Lower lobe of right lung (tissue), 2 donors: ENCODE results near the gene LASP1NB.

Experiments
- ATAC-seq, 2 donors: fragments of 200-7000 bp; cut with Tn5 transposase; one replicate each; pipeline ENCODE4 v1.9.1; 2020 to 2022; ENCODE audit warnings: mild to moderate bottlenecking in 2 of 2, moderate library complexity in 2 of 2
- DNase-seq: peaks from one replicate; pipeline ENCODE4 v3.0.0-alpha.2; 2020
- H3K27ac ChIP-seq: fragments of 200-600 bp; one replicate; pipeline ENCODE4 v1.8.0; 2022
- H3K27me3 ChIP-seq: fragments of 200-600 bp; one replicate; pipeline ENCODE4 v1.8.0; 2022; ENCODE audit warnings: low read depth
- H3K36me3 ChIP-seq: fragments of 200-600 bp; one replicate; pipeline ENCODE4 v1.8.0; 2022; ENCODE audit warnings: mild to moderate bottlenecking
- H3K4me1 ChIP-seq: fragments of 200-600 bp; one replicate; pipeline ENCODE4 v1.8.0; 2022
- H3K4me3 ChIP-seq: fragments of 200-600 bp; one replicate; pipeline ENCODE4 v1.8.0; 2022; ENCODE audit warnings: mild to moderate bottlenecking
- H3K9me3 ChIP-seq: fragments of 200-600 bp; one replicate; pipeline ENCODE4 v1.8.0; 2022
- intact Hi-C: fragments of 100-400 bp; cut with DNase I; formaldehyde crosslinking; loops from one replicate; pipeline ENCODE4 v1.11.0; 2022
- TF ChIP-seq, protein P1 (sequence below): fragments of 200-600 bp; IDR thresholded peaks from one replicate; pipeline ENCODE4 v1.8.0; 2022; ENCODE audit warnings: antibody characterized with exemption, mild to moderate bottlenecking
- donor health status: DM: no; HTN: yes; CAD: no; lungs with severe emphysema.

LASP1NB gene

DNA sequence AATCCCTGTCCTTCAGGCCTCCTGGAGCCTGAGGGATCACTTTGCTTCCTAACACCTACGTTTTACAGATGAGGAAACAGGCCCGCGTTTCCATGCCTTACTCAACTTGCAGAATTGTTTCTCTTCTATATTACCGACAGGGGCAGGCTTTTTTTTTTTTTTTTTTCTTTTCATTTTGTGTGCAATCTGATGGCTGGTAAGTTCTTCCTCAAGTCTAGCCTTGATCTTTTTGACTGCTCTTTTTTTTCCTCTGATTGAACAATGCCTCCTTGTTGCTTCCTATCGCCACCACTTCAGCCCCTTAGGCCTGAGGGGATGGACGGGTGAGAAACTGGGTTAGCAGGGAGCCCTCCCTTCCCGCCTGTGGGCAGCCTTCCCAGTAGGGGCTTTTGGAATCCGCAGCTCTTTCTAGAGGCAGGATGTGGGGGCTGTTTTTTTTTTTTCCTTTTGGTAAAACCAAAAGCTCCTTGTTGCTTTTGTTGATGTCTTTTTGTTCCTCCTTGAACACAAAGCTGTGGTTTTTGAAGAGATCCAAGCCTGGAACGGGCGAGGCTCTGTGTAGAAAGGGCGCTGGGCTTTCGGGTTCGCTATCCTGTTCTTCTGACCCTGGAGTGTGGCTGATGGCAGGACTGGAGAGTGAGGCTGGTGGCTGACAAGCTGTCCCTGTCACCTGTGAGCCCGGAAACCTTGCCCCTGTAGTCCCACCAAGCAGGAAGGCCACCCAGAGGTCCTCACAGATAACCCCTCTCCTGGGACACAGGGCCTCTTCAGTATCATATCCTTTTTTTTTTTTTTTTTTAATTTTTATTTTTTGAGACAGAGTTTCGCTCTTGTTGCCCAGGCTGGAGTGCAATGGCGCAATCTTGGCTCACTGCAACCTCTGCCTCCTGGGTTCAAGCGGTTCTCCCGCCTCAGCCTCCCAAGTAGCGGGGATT lies 41.6 kb upstream of the LASP1NB start:
- no peaks in the 10 kb centered on the region for H3K27me3 ChIP-seq
- peak overlapping the region; percentile 2 for H3K4me3 ChIP-seq
- no peaks in the 10 kb centered on the region for H3K9me3 ChIP-seq
- H3K4me1 ChIP-seq, result peaks cover 94% of the 10 kb centered on the region
- TF ChIP-seq, protein P1, sequence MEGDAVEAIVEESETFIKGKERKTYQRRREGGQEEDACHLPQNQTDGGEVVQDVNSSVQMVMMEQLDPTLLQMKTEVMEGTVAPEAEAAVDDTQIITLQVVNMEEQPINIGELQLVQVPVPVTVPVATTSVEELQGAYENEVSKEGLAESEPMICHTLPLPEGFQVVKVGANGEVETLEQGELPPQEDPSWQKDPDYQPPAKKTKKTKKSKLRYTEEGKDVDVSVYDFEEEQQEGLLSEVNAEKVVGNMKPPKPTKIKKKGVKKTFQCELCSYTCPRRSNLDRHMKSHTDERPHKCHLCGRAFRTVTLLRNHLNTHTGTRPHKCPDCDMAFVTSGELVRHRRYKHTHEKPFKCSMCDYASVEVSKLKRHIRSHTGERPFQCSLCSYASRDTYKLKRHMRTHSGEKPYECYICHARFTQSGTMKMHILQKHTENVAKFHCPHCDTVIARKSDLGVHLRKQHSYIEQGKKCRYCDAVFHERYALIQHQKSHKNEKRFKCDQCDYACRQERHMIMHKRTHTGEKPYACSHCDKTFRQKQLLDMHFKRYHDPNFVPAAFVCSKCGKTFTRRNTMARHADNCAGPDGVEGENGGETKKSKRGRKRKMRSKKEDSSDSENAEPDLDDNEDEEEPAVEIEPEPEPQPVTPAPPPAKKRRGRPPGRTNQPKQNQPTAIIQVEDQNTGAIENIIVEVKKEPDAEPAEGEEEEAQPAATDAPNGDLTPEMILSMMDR, result peak; percentile 22
- intact Hi-C loops, result no loop called here
- ATAC-seq (no peak), DNase-seq (no peak)
- H3K36me3 ChIP-seq, result peaks cover 73% of the 10 kb centered on the region
- peak overlapping the region; percentile 77 for H3K27ac ChIP-seq

DNA sequence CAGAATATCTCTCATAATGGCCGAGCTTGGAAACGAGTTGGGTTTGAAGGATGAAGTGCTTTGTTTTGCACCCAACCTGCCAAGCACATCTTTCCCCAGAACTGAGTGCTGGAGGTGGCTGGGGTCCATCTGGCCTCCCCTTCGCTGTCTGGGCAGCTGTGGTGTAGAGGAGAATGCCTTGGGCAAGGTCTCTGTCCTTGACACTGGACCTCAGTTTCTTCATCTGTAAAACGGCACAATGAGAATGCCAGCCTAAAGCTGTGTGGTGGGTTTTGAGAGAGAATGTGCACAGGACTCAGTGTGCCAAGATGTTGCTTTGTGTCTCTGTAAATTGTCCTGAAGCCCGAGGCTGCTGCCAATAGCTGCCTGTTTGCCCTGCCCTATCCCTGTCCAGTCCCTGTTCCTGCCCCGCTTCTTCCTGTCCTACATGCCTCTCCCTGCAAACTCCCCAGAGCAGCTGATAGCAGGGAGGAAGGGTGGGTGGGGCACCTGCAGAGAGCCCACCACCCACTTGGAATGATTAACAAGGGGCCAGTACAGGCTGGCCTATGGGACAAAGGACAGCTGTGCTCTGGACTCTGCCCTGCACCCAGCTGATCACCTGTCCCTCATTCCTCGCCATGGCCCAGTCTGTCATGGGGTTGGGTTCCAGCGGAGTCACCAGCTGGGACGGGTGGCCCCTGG lies 40.2 kb upstream of the LASP1NB start:
- no peaks in the 10 kb centered on the region for H3K9me3 ChIP-seq
- no peaks in the 10 kb centered on the region for H3K27me3 ChIP-seq
- intact Hi-C loops, result no loop called here
- no peak overlapping the region for H3K4me3 ChIP-seq
- TF ChIP-seq, protein P1, result no peak
- peaks cover 81% of the 10 kb centered on the region for H3K4me1 ChIP-seq
- peaks cover 71% of the 10 kb centered on the region for H3K36me3 ChIP-seq
- no peak for ATAC-seq
- no peak for DNase-seq
- peak overlapping the region; percentile 11 for H3K27ac ChIP-seq

DNA sequence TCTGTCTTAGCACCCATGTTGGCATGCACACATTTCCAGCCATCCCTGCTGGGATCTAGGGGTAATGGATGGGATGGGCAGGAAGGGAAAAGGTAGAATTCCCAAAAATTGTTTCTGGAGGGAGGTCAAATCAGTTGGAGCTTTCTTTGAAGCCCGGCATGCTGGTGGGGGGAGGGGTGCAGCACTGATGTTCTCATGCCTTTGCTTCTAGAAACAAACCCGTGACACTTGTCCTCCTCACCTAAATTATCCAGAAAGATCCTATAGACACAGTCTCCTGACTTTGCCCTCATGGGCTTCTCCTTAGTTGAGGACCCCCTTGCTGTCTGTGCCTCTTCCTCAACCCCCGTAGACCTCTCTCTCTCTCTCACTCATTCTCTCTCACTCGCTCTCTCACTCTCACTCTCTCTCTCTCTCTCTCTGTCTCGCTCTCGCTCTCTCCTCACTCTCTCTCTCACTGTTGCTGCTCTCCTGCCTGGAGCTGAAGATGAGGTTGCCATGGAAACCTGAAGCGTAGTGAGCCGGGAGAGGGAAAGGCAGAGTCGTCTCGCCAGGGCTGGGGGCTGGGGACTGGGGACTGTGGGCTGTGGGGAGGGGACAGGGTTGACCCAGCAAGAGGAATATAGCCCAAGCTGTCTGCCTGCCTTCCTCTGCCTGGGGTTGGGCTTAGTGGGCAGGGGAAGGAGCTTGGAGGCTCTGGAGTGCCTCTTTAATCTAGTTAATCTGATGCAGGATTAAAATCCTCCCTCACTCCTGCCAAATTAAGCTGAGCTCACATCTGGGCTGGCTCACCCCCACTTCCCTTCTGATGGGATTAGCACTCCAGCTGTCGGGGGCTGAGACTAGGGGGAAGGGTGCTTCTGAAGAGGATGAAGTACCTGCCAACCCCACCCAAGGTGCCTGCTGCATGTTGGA lies 39.4 kb upstream of the LASP1NB start:
- intact Hi-C loops, result no loop called here
- no peak for DNase-seq

DNA sequence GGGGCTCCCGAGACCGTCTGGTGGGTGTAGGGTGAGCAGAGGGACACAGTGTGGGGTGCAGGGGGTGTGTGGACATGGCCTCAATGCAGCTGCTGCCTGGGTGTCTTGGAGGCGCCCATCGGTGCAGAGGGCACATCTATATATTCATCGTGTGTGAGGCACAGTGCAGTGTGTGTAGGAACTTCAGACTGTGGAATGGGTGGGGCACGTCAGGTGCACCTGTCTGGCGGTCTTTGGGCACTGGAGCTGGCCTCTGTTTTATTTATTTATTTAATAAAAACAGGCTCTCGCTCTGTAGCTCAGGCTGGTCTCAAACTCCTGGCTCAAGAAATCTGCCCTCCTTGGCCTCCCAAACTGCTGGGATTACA lies 38.8 kb upstream of the LASP1NB start:
- peaks cover 68% of the 10 kb centered on the region for H3K4me1 ChIP-seq
- ATAC-seq, result no peak
- TF ChIP-seq, protein P1, result no peak
- no peaks in the 10 kb centered on the region for H3K9me3 ChIP-seq
- intact Hi-C loops, result no loop called here
- no peaks in the 10 kb centered on the region for H3K27me3 ChIP-seq
- H3K36me3 ChIP-seq, result peaks cover 72% of the 10 kb centered on the region
- H3K27ac ChIP-seq, result no peak overlapping the region
- no peak overlapping the region for H3K4me3 ChIP-seq
- DNase-seq, result no peak

More for the DNA sequence above, 39.4 kb upstream of the LASP1NB start:
- H3K4me1 ChIP-seq, result peaks cover 73% of the 10 kb centered on the region
- no peak for ATAC-seq
- H3K9me3 ChIP-seq, result no peaks in the 10 kb centered on the region
- peaks cover 72% of the 10 kb centered on the region for H3K36me3 ChIP-seq
- no peak overlapping the region for H3K4me3 ChIP-seq
- TF ChIP-seq, protein P1, result no peak
- H3K27ac ChIP-seq, result no peak overlapping the region
- H3K27me3 ChIP-seq, result no peaks in the 10 kb centered on the region

DNA sequence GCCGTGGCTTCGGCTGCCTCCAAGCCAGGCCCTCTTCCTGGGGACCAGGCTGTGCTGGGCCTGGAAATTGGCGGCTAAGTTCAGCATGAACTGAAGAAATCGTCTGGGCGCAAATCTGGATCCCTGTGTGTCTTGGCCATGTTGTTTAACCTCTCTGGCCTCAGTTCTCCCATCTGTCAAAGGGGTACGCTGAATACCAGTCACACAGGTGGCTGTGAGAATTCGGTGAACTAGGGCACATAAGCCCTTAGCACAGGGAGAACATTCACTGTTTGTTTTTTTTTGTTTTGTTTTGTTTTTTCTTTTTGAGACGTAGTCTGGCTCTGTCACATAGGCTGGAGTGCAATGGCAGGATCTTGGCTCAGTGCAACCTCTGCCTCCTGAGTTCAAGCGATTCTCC lies 36.6 kb upstream of the LASP1NB start:
- H3K36me3 ChIP-seq, result peaks cover 76% of the 10 kb centered on the region

More for the DNA sequence above, 36.6 kb upstream of the LASP1NB start:
- TF ChIP-seq, protein P1, result no peak
- no peak overlapping the region for H3K27ac ChIP-seq
- H3K4me1 ChIP-seq, result peaks cover 68% of the 10 kb centered on the region
- ATAC-seq (no peak), DNase-seq (no peak)
- no peak overlapping the region for H3K4me3 ChIP-seq
- intact Hi-C loops, result no loop called here
- no peaks in the 10 kb centered on the region for H3K27me3 ChIP-seq
- no peaks in the 10 kb centered on the region for H3K9me3 ChIP-seq
